Choroid plexus epithelial cell (primary cell): ENCODE results near the gene GLP2R.
A peak's percentile ranks its signal among the peaks of the same experiment; 100 is the strongest.

ENCODE experiments used
- DNase-seq: peaks from one replicate; pipeline ENCODE4 v3.0.0-alpha.2; 2010; ENCODE audit warnings: low read depth
- H3K4me3 ChIP-seq: 2 replicates; pipeline ENCODE4 v1.5.1; 2011; ENCODE audit warnings: low read depth, mild to moderate bottlenecking, control low read depth, low read length, moderate library complexity
- CTCF ChIP-seq: conservative IDR thresholded peaks from 2 replicates; pipeline ENCODE4 v1.5.1; 2011; ENCODE audit warnings: low read depth, mild to moderate bottlenecking, control low read depth, inconsistent platforms, low read length, moderate library complexity

GLP2R gene

GRCh38 chr17:9862949-9863348 is 37.2 kb downstream of the GLP2R start:
- H3K4me3 ChIP-seq: no peak overlapping the region
- no peak for DNase-seq
- TF ChIP-seq CTCF: no peak

- DNase-seq: peak; percentile 46
- H3K4me3 ChIP-seq: no peak overlapping the region
- TF ChIP-seq CTCF: no peak
These were observed 39.9 kb downstream of the GLP2R start for GRCh38 chr17:9865586-9865985.

DNA sequence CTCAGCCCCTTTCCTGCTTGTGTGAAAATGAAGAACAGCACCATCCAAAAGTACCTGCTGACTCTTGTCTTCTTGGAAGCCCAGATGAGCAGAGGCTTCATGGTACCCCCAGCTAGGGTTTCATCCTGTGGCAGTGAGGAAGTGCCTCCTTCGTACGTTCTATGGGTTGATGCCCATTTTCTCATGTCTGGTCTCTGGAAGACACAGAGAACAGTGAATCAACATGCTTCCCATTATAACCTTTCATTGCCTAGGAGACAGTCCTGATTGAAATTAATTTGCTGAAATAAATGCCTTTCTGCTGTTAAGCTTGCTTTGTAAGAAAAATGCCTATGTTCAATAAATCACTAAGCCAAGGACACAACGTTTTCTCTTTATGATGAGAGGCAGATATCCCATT is 42.8 kb downstream of the GLP2R start:
- no peak overlapping the region for H3K4me3 ChIP-seq
- DNase-seq: no peak
- no peak for TF ChIP-seq CTCF

DNA sequence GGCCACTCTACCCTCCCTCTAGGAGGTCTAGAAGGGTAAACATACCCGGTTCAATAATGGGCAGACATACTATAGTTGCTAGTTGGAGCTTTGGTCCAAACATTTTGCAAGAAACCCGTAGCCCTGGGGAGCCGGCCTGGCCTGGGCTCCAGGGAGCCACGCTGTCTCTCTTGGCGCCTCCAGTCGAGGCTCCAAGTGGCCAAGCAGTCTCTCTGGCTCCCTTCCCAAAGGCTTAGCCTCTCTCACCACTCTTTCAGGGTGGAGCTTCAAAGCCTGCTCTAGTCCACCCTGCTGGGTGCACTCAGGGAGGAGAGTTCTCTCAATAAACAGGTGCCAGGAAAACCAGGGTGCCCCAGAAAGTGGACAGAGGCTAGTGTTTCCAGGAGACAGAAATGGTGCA is 47.1 kb downstream of the GLP2R start:
- no peak overlapping the region for H3K4me3 ChIP-seq
- DNase-seq: peak; percentile 20
- no peak for TF ChIP-seq CTCF

GRCh38 chr17:9874722-9875121 is 49.0 kb downstream of the GLP2R start:
- no peak for DNase-seq
- no peak overlapping the region for H3K4me3 ChIP-seq
- no peak for TF ChIP-seq CTCF

- peak; percentile 95 for DNase-seq
- no peak for TF ChIP-seq CTCF
- no peak overlapping the region for H3K4me3 ChIP-seq
These were observed 49.7 kb downstream of the GLP2R start for GRCh38 chr17:9875441-9875840.

DNA sequence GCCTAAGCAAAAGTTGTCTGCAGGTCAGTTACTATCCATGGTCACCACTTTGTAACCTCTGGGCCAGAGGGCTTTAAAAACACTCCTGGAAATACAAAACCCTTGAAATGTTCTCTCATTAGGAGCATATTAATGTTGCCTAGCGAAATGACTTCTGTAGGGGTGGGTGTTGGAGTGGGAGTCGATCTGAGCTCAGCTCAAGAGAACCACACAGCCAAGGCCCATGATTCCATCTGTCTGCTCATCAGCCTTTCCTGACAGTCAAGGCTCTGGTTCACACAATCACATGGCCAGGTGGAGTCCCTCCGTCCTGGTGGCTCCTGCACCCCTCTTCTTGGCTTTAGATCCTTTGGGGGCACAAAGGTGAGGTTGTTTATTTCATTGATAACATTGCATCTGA is 52.6 kb downstream of the GLP2R start:
- DNase-seq: no peak
- H3K4me3 ChIP-seq: no peak overlapping the region
- no peak for TF ChIP-seq CTCF
